SHP77 (cell line): ENCODE results near the gene PRDM16.

Source experiments
- DNase-seq, 2 experiments: peaks; one replicate each; lab custom pipeline; 2025; lab: John Stamatoyannopoulos, UW

The PRDM16 gene

GRCh38 chr1:3339856-3340255, 270.9 kb downstream of the PRDM16 start:
- no peak for DNase-seq

DNA sequence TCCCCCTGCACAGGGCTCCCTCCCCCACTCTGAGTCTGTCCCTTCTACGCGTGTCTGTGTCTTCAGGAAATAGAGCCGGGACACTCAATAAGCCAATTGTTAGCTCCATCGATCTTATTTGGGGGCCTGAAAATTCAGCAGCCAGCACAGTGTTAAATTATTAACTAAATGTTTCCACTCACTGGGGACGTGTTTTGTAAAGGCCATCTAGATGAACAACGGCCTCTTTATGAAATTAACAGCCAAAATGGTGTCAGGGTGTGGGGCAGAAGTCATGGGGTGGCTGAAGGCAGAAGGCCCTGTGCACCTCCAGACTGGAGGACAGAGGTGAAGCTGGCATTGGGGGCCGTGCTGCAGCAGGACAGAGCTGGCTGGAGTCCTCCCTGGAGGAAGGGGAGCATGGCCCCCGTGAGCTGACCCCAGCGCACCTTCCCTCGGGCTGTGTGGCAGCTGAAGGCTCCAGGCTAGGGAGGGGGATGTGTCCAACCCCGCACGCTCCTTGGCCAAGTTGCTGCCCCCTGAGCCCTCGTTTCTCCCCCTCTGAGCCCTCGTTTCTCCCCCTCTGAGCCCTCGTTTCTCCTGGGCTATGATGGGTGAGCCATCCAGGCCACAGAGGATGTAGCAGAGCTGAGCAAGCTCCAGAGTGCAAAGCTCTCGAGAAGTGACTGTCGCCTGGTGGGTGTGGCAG, 271.7 kb downstream of the PRDM16 start:
- no peak for DNase-seq

DNA sequence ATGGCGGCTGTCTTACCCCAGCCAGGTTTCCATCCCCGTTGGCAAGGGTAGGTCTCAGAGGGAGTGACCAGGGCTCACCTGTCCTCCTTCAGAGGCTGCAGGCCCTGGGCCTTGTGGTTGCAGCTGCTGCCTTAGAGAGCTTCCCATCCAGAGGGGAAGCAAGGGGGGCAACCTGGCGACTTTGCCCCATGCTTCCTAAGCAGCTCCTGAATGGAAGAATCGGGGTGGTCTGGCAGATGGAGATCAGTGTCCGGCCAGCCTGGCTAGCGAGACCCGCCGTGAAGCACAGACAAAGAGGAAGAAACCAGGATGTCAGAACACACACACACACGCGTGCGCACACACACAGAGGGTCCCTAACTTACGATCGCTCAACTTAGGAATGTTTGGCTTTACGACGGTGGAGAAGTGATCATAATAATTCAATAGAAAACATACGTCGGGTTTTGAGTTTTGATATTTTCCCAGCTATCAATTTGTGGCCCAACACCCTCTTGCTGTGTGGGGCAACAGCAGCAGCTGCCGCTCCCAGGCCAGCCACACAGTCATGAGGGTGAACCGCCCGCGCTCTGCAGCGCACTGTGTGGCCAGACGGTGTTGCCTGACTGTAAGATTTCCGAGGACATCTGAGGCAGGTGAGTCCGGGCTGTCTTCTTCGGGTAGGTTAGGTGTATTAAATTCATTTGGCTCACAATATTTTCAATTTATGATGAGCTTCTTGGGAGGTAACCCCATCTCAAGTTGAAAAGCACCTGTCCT, 272.4 kb downstream of the PRDM16 start:
- no peak for DNase-seq

DNA sequence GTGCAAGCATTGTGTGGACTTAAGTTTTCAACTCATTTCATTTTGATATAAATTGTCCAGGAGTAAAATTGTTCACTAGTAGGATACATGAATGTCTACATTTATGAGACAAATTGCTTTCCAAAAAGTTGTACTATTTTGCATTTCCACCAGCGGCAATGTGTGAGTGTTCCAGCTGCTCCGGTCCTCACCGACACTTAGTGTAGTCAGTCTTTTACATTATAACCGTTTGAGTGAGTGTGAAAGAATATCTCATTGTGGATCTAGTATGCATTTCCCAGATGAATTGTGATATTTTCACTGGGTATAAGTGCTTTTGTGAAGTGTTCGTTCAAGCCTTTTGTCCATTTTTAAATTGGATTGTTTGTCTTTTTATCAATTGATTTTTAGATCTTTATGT, 274.0 kb downstream of the PRDM16 start:
- no peak for DNase-seq

DNA sequence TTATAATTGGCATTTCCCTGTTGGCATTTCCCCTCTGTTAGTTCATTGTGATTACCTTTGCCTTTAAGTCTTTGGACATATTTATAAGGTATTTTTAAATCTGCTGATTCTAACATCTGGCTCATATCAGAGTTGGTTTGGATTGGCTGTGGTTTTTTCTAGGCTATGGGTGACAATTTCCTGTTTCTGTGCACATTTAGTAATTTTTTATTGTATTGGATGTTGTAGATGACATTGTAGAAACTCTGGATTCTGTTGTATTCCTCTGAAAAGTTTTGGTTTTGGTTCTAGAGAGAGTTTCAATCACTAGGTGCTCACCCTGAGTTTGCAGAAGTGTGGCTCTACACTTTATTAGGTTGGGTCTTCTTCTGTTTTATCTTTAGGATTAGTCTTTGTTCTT, 275.4 kb downstream of the PRDM16 start:
- DNase-seq = no peak

- no peak for DNase-seq
These were observed 276.8 kb downstream of the PRDM16 start for GRCh38 chr1:3345792-3346191.

DNA sequence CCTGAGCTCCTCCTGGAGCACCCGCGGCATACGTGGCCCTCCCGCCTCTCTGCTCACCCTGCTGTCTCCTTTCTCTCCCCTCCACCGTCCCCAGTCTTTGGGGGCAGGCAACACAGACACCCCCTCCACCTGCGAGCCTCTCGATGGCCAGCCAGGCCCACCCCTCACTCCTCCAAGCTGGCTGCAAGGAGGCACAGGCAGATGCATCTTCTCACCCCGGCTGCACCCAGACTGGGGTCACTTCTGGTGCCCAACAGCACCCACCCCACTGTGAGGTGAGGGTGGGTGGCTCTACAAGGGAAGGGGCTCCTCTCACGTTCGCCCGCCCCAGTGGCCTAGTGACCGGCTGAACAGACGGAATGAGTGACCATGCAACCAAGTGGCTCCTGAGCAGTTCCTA, 277.5 kb downstream of the PRDM16 start:
- DNase-seq = no peak

DNA sequence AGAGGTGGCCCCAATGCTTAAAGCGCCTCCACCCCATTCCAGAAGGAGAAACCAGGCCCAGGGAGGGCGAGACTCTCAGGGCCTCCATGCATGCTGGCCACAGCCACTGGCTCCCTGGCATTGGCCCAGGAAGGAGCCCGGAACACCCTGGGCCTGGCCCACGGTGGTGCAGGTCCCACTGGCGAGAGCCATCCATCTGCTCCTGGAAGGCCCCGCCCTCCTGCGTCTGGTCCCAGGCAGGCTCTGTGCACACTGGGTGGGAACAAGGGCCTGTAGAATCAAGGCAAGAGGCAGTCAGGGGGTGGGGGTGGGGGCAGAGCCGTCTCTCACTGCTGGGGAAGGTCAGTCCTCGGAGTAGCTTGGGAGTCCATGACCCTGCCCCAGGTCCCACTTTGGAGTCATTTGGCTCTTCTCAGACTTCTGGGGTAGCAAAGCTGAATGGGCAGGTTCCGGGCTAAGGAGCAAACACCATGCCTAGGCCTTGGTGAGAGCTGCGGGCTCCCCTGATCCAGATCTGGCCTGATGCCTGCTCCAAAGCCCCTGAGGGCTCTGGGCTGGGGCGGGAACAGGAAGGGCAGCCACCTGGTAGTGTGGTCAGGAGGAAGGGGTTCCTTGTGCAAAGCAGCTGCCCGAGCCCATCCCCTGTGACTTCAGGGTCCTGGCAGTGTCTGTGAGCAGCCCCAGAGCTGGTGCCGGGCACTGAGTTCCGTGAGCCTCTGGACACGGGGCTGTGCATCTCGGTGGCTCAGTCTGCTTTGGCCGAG, 278.4 kb downstream of the PRDM16 start:
- no peak for DNase-seq

GRCh38 chr1:3348196-3348865, 279.3 kb downstream of the PRDM16 start:
- no peak for DNase-seq

- DNase-seq = no peak
These were observed 280.4 kb downstream of the PRDM16 start for GRCh38 chr1:3349161-3349967.

DNA sequence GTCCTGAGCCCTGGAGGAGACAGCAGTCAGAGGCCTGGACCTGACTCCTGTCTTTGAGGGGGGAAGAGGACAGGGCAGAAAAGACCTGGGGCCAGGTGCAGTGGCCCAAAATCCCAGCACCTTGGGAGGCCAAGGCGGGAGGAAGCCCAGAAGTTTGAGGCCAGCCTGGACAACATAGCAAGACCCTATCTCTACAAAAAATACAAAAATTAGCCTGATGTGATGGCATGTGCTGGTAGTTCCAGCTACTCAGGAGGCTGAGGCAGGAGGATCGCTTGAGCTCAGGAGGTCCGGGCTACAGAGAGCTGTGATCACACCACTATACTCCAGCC, 280.9 kb downstream of the PRDM16 start:
- no peak for DNase-seq

- DNase-seq = no peak
These were observed 281.7 kb downstream of the PRDM16 start for GRCh38 chr1:3350506-3351261.

GRCh38 chr1:3351449-3352298, 282.7 kb downstream of the PRDM16 start:
- DNase-seq = no peak

GRCh38 chr1:3352299-3352951, 283.4 kb downstream of the PRDM16 start:
- DNase-seq = no peak

GRCh38 chr1:3352952-3353331, 283.9 kb downstream of the PRDM16 start:
- DNase-seq = no peak

DNA sequence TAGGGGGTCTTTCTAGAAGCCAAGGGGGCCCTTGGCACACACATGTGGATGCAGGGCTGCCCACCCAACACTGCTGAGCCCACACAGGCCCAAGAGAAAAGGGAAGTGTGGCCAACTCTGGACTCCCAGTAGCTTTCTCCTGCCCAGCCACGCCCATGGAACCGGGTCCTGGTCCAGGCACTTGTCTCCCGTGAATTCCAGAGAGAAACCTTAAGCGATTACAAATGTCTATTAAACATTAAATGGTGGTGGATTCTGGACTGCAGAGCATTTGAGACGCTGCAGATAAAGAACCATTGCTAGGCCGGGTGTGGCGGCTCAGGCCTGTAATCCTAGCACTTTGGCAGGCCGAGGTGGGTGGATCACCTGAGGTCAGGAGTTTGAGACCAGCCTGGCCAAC, 284.9 kb downstream of the PRDM16 start:
- DNase-seq = no peak

GRCh38 chr1:3355089-3355488, 286.1 kb downstream of the PRDM16 start:
- DNase-seq = no peak

DNA sequence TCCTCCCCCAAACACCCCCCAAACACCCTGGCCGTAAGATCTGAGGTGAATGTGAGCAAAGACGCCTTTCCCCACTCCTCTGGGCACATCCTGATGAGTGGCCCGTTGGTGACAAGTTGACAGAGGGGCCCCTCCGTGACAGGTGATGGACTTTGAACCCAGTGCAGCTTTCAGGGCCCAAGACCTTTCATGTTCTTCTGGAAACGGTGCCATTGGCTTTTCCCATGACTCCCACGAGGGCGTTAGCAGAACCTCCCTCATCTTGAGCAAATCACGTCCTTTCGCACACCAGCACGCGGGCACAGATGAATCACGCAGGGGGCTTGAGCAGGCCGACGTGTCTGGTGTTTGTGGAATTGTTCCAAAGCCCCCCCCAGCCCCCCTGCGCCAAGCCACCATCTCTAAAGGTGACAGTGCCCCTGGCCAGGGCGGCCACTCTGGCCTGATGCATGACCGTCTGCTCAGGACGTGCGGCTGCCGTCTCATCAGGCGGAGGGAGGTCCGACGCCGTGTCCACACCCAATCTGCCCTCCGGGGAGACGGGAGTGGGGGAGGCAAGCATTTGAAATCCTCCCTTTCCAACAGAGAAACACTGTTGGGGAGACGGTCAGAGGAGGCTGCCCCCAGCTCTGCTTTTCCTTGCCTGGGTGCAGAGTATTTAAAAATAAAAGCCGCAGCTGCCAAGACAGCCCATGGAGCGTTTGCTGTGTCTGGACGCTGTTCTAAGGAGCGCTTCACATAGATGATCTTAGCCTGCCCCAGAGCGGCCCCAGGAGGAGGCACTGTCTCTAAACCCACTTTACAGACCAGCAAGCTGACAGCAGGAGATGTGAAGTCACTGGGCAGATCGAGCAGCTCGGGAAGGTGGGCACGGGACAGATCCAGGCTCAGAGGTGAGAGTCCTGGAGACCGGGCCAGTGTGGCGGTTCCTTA, 287.2 kb downstream of the PRDM16 start:
- DNase-seq = no peak
